ENCODE measurements around the gene RAC3.

Gene RAC3

GRCh38 chr17:82007495-82008257 is 23.8 kb upstream of the RAC3 start:
- no peak for TF ChIP-seq CTCF (IDR thresholded peaks at IDR 0.05; ENCODE audit: insufficient read depth, low read length, poor library complexity, severe bottlenecking)
- no peak for DNase-seq (ENCODE audit: extremely low read depth, insufficient read length)
- Histone ChIP-seq H3K36me3 (ENCODE audit: control insufficient read depth, insufficient read depth, low read length) (peaks cover 2% of the 10 kb centered on the region), H3K27me3 (replicated peaks; ENCODE audit: control insufficient read depth, insufficient read depth, low read length) (no peaks in the 10 kb centered on the region), H3K4me3 (replicated peaks; ENCODE audit: low read depth, low read length) (no peak overlapping the region)

GRCh38 chr17:82008258-82008940 is 23.1 kb upstream of the RAC3 start:
- Histone ChIP-seq H3K27me3 (replicated peaks; ENCODE audit: control insufficient read depth, insufficient read depth, low read length) (no peaks in the 10 kb centered on the region), H3K4me3 (replicated peaks; ENCODE audit: low read depth, low read length) (no peak overlapping the region), H3K36me3 (ENCODE audit: control insufficient read depth, insufficient read depth, low read length) (peaks cover 2% of the 10 kb centered on the region)
- DNase-seq (ENCODE audit: extremely low read depth, insufficient read length) = no peak
- TF ChIP-seq CTCF (IDR thresholded peaks at IDR 0.05; ENCODE audit: insufficient read depth, low read length, poor library complexity, severe bottlenecking) = no peak

- TF ChIP-seq CTCF (IDR thresholded peaks at IDR 0.05; ENCODE audit: insufficient read depth, low read length, poor library complexity, severe bottlenecking) = no peak
- Histone ChIP-seq H3K4me3 (replicated peaks; ENCODE audit: low read depth, low read length) (no peak overlapping the region), H3K27me3 (replicated peaks; ENCODE audit: control insufficient read depth, insufficient read depth, low read length) (no peaks in the 10 kb centered on the region), H3K36me3 (ENCODE audit: control insufficient read depth, insufficient read depth, low read length) (peaks cover 2% of the 10 kb centered on the region)
- no peak for DNase-seq (ENCODE audit: extremely low read depth, insufficient read length)
Measured at GRCh38 chr17:82008941-82009405, 22.5 kb upstream of the RAC3 start.

GRCh38 chr17:82009413-82009812 is 22.1 kb upstream of the RAC3 start:
- TF ChIP-seq CTCF (IDR thresholded peaks at IDR 0.05; ENCODE audit: insufficient read depth, low read length, poor library complexity, severe bottlenecking) = no peak
- Histone ChIP-seq H3K4me3 (replicated peaks; ENCODE audit: low read depth, low read length) (no peak overlapping the region), H3K36me3 (ENCODE audit: control insufficient read depth, insufficient read depth, low read length) (peaks cover 2% of the 10 kb centered on the region), H3K27me3 (replicated peaks; ENCODE audit: control insufficient read depth, insufficient read depth, low read length) (no peaks in the 10 kb centered on the region)
- no peak for DNase-seq (ENCODE audit: extremely low read depth, insufficient read length)

GRCh38 chr17:82010575-82011525 is 20.6 kb upstream of the RAC3 start:
- no peaks in the 10 kb centered on the region for H3K27me3 ChIP-seq (replicated peaks; ENCODE audit: control insufficient read depth, insufficient read depth, low read length)
- no peak for TF ChIP-seq CTCF (IDR thresholded peaks at IDR 0.05; ENCODE audit: insufficient read depth, low read length, poor library complexity, severe bottlenecking)
- no peak overlapping the region for H3K4me3 ChIP-seq (replicated peaks; ENCODE audit: low read depth, low read length)
- H3K36me3 ChIP-seq (ENCODE audit: control insufficient read depth, insufficient read depth, low read length) = peaks cover 2% of the 10 kb centered on the region
- DNase-seq (ENCODE audit: extremely low read depth, insufficient read length) = no peak

All from GM06990 (cell line).